Lower lobe of right lung (tissue), 2 donors: ENCODE measurements around the gene KIRREL3. TPM values are rescaled to one million over a fixed set of nuclear protein-coding genes. Genes with fewer than 3 reads are reported as not detected.

Experiments
- ATAC-seq, 2 donors: fragments of 200-7000 bp; cut with Tn5 transposase; one replicate each; pipeline ENCODE4 v1.9.1; 2020 to 2022; ENCODE audit warnings: mild to moderate bottlenecking in 2 of 2, moderate library complexity in 2 of 2
- DNase-seq: peaks from one replicate; pipeline ENCODE4 v3.0.0-alpha.2; 2020
- H3K27ac ChIP-seq: fragments of 200-600 bp; one replicate; pipeline ENCODE4 v1.8.0; 2022
- H3K27me3 ChIP-seq: fragments of 200-600 bp; one replicate; pipeline ENCODE4 v1.8.0; 2022; ENCODE audit warnings: low read depth
- H3K36me3 ChIP-seq: fragments of 200-600 bp; one replicate; pipeline ENCODE4 v1.8.0; 2022; ENCODE audit warnings: mild to moderate bottlenecking
- H3K4me1 ChIP-seq: fragments of 200-600 bp; one replicate; pipeline ENCODE4 v1.8.0; 2022
- H3K4me3 ChIP-seq: fragments of 200-600 bp; one replicate; pipeline ENCODE4 v1.8.0; 2022; ENCODE audit warnings: mild to moderate bottlenecking
- H3K9me3 ChIP-seq: fragments of 200-600 bp; one replicate; pipeline ENCODE4 v1.8.0; 2022
- CTCF ChIP-seq: fragments of 200-600 bp; IDR thresholded peaks from one replicate; pipeline ENCODE4 v1.8.0; 2022; ENCODE audit warnings: antibody characterized with exemption, mild to moderate bottlenecking
- intact Hi-C: fragments of 100-400 bp; cut with DNase I; formaldehyde crosslinking; loops from one replicate; pipeline ENCODE4 v1.11.0; 2022
- total RNA-seq: library from RNA; stranded (reverse); fragmentation: NEBNext Ultra II Directional; extraction: Animal tissue kit (Norgen Biotek cat#: 25700); gene quantifications from one replicate; pipeline ENCODE4 v1.2.1, GENCODE V29; 2021
- donor health status: DM: no; HTN: yes; CAD: no; lungs with severe emphysema.

Gene KIRREL3
- total RNA-seq, 1 donor from 2014 or later: 0.15 TPM

DNA sequence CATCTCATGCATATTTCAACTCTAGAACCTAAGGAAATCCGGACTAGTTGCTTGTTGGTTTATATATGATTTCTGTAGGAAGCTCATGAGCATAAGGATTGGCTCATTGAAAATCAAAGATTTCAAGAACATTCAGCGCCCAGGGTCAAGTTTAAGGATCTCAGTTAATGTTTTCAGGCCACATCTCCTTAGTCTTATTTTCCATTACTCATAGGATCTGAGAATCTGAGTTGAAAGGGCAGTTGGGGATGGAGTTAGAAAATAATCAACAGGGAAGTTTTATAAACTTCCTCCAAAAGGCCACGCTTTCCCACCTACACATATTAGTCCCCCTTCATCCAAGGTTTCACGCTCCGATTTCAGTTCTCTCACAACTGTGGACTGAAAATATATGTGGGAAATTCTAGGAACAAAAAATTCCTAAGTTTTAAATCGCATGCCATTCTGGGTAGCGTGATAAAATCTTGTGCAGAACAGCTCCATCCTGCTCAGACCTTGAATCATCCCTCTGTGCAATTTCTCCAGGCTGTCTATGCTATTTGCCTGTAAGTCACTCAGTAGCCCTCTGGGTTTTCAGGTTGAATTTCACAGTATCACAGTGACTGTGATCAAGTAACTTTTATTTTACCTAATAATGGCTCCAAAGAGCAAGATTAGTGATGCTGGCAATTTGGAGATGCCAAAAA lies 160.2 kb downstream of the KIRREL3 start:
- no peaks in the 10 kb centered on the region for H3K27me3 ChIP-seq
- TF ChIP-seq CTCF: no peak
- H3K36me3 ChIP-seq: no peaks in the 10 kb centered on the region
- no peak overlapping the region for H3K4me3 ChIP-seq
- no peak overlapping the region for H3K27ac ChIP-seq
- ATAC-seq: no peak
- H3K4me1 ChIP-seq: no peaks in the 10 kb centered on the region
- no peak for DNase-seq
- no peaks in the 10 kb centered on the region for H3K9me3 ChIP-seq
- intact Hi-C loops: no loop called here

- no peaks in the 10 kb centered on the region for H3K4me1 ChIP-seq
- H3K36me3 ChIP-seq: no peaks in the 10 kb centered on the region
- H3K27me3 ChIP-seq: no peaks in the 10 kb centered on the region
- ATAC-seq: no peak
- DNase-seq: no peak
- H3K4me3 ChIP-seq: no peak overlapping the region
- no peaks in the 10 kb centered on the region for H3K9me3 ChIP-seq
- intact Hi-C loops: no loop called here
- no peak overlapping the region for H3K27ac ChIP-seq
- TF ChIP-seq CTCF: no peak
Observed at GRCh38 chr11:126839496-126839895, 161.1 kb downstream of the KIRREL3 start.

- ATAC-seq: peak in 1 of 2 donors; percentile 37
- intact Hi-C loops: no loop called here
- no peak for TF ChIP-seq CTCF
- H3K27me3 ChIP-seq: no peaks in the 10 kb centered on the region
- H3K9me3 ChIP-seq: no peaks in the 10 kb centered on the region
- DNase-seq: no peak
- no peaks in the 10 kb centered on the region for H3K36me3 ChIP-seq
- H3K27ac ChIP-seq: no peak overlapping the region
- H3K4me3 ChIP-seq: no peak overlapping the region
- H3K4me1 ChIP-seq: no peaks in the 10 kb centered on the region
Observed at GRCh38 chr11:126838779-126839178, 161.8 kb downstream of the KIRREL3 start.

DNA sequence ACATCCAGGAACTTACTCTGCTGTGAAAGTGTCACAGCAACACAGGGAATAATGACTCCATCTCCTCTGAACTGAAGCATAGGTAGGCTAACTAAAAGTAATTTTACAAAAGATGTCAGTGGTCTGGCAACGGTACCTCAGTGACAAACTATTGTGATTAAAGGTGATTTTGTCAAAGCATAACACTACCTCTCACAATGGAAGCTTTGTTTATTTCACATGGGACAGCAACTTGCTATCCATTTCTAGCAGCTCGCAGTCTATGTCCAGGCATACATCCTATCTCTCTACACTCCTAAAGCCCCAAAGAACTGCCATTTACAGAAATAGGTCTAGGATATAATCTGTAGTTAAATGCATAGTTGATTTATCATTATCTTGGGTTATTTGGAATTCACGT lies 163.0 kb downstream of the KIRREL3 start:
- Histone ChIP-seq H3K36me3 (no peaks in the 10 kb centered on the region), H3K4me1 (no peaks in the 10 kb centered on the region), H3K27me3 (no peaks in the 10 kb centered on the region), H3K27ac (no peak overlapping the region), H3K9me3 (no peaks in the 10 kb centered on the region), H3K4me3 (no peak overlapping the region)
- ATAC-seq: no peak
- intact Hi-C loops: no loop called here
- no peak for TF ChIP-seq CTCF
- DNase-seq: no peak

DNA sequence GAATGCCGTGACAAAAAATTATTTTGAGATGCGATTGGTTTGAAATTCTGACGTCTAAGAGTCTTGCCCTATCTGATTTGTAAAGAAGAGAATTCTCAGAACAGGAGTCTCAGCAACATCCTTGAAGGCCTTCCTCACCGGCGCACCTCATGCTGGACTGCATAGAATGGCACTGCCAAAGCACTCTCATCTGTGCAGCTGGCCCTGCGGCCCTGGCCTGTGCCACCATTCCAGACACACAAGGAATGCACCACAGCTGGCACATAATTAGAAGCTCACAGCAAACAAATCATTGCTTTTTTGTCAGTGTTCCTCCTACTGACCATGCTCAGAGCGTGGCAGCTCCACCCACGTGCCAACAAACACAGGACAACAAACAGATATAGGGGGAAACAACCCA lies 166.0 kb downstream of the KIRREL3 start:
- no peak overlapping the region for H3K27ac ChIP-seq
- no peaks in the 10 kb centered on the region for H3K36me3 ChIP-seq
- intact Hi-C loops: no loop called here
- H3K4me3 ChIP-seq: no peak overlapping the region
- no peaks in the 10 kb centered on the region for H3K4me1 ChIP-seq
- DNase-seq (no peak), ATAC-seq (no peak)
- TF ChIP-seq CTCF: no peak
- no peaks in the 10 kb centered on the region for H3K27me3 ChIP-seq
- H3K9me3 ChIP-seq: no peaks in the 10 kb centered on the region
